ENCODE results near the gene ROPN1. TPM values are rescaled to one million over a fixed set of nuclear protein-coding genes. Genes with fewer than 3 reads are reported as not detected.
"Not testable (repeated sequence)": the region's sequence is repeated elsewhere in the genome, so short reads cannot be mapped to it uniquely, and the experiment has no call there.

ROPN1 gene
- total and polyA plus RNA-seq, 2 of the 13 experiments (the other 11 are each of a cell fraction or from before 2014, with no cell fraction given): not detected

DNA sequence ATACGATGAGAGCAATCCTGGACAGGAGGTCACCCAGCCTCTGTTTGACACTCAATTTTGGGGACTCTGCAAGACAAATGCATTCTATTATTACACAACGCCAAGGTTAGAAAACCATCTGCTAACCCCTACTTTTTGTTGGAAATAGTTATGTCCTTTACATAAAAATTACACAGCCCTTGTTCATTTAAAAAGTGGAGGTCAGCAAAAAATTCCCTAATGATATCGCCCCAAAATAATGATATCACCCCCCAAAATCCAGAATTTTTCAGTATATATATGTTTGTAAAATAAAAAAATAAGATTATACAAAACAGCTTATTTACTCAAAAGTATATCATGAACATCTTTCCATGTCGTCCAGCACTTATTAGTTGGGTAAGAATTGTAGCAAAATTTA is 11.4 kb downstream of the ROPN1 start:
- no peak for FAIRE-seq
- peaks cover 0 to 19% of the 10 kb centered on the region in 2 experiments; a peak in 1 of 5 replicates for H3K27me3 ChIP-seq (ENCODE audit: control insufficient read depth in 1 of 2, insufficient read depth in 2 of 2, low read length in 2 of 2)
- no peak overlapping the region for H3K27ac ChIP-seq (ENCODE audit: extremely low read length, insufficient read depth, low read length)
- no peak for ATAC-seq
- DNase-seq (ENCODE audit: low spot score): no peak
- peaks cover 10% of the 10 kb centered on the region; the same call in 1 of the 2 replicates for H3K4me1 ChIP-seq (ENCODE audit: insufficient read depth, low read length)
- CTCF ChIA-PET (ENCODE audit: low intra/inter-chr PET ratio, low total read pairs): no interaction called here
- in situ Hi-C loops (cut with HindIII; ENCODE audit: extremely low pct_ligation_motif_present, low pct_unique_long_range_greater_than_20kb): no loop called here
- no peaks in the 10 kb centered on the region for H3K36me3 ChIP-seq (replicated peaks in 1 of 2; ENCODE audit: control insufficient read depth in 1 of 2, insufficient read depth in 2 of 2, low read length in 2 of 2)
- H3K9ac ChIP-seq (ENCODE audit: insufficient read depth, low read depth, low read length): no peak overlapping the region
- intact Hi-C loops (cut with micrococcal nuclease; ENCODE audit: unreplicated experiment): no loop called here
- no peak overlapping the region for H3K4me2 ChIP-seq (ENCODE audit: low read depth, low read length)
- no peak overlapping the region for H2AFZ ChIP-seq (ENCODE audit: low read length)
- H4K20me1 ChIP-seq (ENCODE audit: insufficient read depth, low read length): no peaks in the 10 kb centered on the region
- 10% methylated on average over 4 of the region's 4 CpGs for WGBS (ENCODE audit: low lambda C conversion rate)
- H3K9me3 ChIP-seq (ENCODE audit: low read length): no peaks in the 10 kb centered on the region
- peak; percentile 58 for TF ChIP-seq MAFF (IDR thresholded peaks at IDR 0.05; ENCODE audit: low read depth, low read length)
- no peak for TF ChIP-seq KAT7 (CRISPR knock-in tag; IDR thresholded peaks at IDR 0.05; ENCODE audit: borderline replicate concordance)
- peak in 1 of 2 experiments; percentile 70; a peak in 3 of 4 replicates for TF ChIP-seq MAFK (conservative IDR thresholded peaks at IDR 0.05 in 1 of 2, IDR thresholded peaks at IDR 0.05 in 1 of 2; ENCODE audit: low read length in 2 of 2)
- TF ChIP-seq TBL1XR1 (IDR thresholded peaks at IDR 0.05; ENCODE audit: borderline replicate concordance, low read length, partially characterized antibody): no peak
- H3K79me2 ChIP-seq (ENCODE audit: insufficient read depth, low read length): no peaks in the 10 kb centered on the region
- H3K4me3 ChIP-seq (replicated peaks in 1 of 3; ENCODE audit: insufficient read depth in 1 of 3, low read depth in 2 of 3, low read length in 3 of 3): no peak overlapping the region
- POLR2A ChIA-PET: no interaction called here
- no TSS peak for BruUV-seq (replicated peaks)

DNA sequence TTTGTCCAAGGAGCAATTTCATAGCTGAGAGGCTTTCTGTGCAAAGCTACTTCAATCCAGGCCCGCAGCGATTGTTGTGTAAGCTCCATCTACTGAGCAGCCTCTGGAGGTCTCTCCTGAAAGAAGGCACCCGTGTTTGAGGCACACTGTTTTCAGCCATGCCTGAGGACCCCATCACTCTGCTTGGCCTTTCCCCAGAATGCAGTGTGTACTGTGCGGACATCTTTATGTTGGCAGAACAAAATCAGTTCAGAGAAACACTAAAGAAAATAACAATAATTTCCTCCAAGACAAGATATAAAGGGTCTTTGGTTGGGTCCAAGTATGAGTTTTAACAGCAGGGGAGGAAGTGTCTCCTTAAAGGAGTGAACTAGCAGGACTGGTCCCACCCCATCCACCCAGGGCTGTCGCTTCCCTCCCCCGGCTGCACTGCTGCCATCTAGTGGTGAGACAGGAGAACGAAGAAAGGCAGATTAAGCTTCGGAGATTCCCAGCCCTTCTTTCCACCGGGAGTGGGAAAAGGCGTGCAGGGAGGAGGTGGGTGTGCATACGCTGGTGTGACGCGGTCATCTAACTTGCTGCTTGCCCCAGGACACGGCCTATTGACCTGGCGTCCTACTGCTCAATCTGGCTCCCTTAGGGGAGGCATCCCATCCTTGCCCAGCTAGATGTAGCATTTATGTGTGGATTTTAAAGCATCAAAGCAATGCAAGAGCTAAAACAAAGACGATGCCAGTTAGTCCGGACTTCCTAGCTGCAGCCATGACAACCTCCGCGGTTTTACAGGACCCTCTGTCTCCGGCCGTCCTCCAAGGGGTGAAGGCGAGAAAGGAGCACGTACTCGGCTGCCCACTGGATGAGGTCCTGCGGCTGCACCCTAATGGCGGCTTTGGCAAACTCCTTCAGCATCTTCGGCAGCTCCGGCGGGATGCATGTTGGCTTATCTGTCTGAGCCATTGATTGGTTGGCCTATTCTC is 12.1 kb downstream of the ROPN1 start:
- H3K9ac ChIP-seq (ENCODE audit: insufficient read depth, low read depth, low read length); H2AFZ ChIP-seq (ENCODE audit: low read length); H3K27ac ChIP-seq (ENCODE audit: extremely low read length, insufficient read depth, low read length); in situ Hi-C loops (cut with HindIII; ENCODE audit: extremely low pct_ligation_motif_present, low pct_unique_long_range_greater_than_20kb); CTCF ChIA-PET (ENCODE audit: low intra/inter-chr PET ratio, low total read pairs); POLR2A ChIA-PET; H4K20me1 ChIP-seq (ENCODE audit: insufficient read depth, low read length); H3K4me3 ChIP-seq (replicated peaks in 1 of 3; ENCODE audit: insufficient read depth in 1 of 3, low read depth in 2 of 3, low read length in 3 of 3); BruUV-seq (replicated peaks); H3K79me2 ChIP-seq (ENCODE audit: insufficient read depth, low read length); H3K36me3 ChIP-seq (replicated peaks in 1 of 2; ENCODE audit: control insufficient read depth in 1 of 2, insufficient read depth in 2 of 2, low read length in 2 of 2); intact Hi-C loops (cut with micrococcal nuclease; ENCODE audit: unreplicated experiment); H3K9me3 ChIP-seq (ENCODE audit: low read length): not testable (repeated sequence)
- Histone ChIP-seq H3K4me2 (ENCODE audit: low read depth, low read length) (peak overlapping the region; percentile 45), H3K27me3 (ENCODE audit: control insufficient read depth in 1 of 2, insufficient read depth in 2 of 2, low read length in 2 of 2) (peaks cover 0 to 19% of the 10 kb centered on the region in 2 experiments; a peak in 1 of 5 replicates), H3K4me1 (ENCODE audit: insufficient read depth, low read length) (peaks cover 10% of the 10 kb centered on the region; the same call in 1 of the 2 replicates)
- WGBS (ENCODE audit: low lambda C conversion rate): 11% methylated on average over 20 of the region's 29 CpGs
- peak; percentile 25; the same call in 1 of the 2 replicates for TF ChIP-seq SMC3 (IDR thresholded peaks at IDR 0.05; ENCODE audit: low read length)
- TF ChIP-seq RAD21 (CRISPR knock-in tag; IDR thresholded peaks at IDR 0.05): 0 out of 2 replicates have a peak, but pooled peaks have one; percentile 30
- TF ChIP-seq, protein P1, sequence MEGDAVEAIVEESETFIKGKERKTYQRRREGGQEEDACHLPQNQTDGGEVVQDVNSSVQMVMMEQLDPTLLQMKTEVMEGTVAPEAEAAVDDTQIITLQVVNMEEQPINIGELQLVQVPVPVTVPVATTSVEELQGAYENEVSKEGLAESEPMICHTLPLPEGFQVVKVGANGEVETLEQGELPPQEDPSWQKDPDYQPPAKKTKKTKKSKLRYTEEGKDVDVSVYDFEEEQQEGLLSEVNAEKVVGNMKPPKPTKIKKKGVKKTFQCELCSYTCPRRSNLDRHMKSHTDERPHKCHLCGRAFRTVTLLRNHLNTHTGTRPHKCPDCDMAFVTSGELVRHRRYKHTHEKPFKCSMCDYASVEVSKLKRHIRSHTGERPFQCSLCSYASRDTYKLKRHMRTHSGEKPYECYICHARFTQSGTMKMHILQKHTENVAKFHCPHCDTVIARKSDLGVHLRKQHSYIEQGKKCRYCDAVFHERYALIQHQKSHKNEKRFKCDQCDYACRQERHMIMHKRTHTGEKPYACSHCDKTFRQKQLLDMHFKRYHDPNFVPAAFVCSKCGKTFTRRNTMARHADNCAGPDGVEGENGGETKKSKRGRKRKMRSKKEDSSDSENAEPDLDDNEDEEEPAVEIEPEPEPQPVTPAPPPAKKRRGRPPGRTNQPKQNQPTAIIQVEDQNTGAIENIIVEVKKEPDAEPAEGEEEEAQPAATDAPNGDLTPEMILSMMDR (CRISPR knock-in tag; IDR thresholded peaks at IDR 0.05): peak; percentile 81
- peak; percentile 68 for TF ChIP-seq STAG1 (CRISPR knock-in tag; IDR thresholded peaks at IDR 0.05)
- DNase-seq (ENCODE audit: low spot score): peak; percentile 13
- peak; percentile 82 for FAIRE-seq
- ATAC-seq: peak; percentile 93

DNA sequence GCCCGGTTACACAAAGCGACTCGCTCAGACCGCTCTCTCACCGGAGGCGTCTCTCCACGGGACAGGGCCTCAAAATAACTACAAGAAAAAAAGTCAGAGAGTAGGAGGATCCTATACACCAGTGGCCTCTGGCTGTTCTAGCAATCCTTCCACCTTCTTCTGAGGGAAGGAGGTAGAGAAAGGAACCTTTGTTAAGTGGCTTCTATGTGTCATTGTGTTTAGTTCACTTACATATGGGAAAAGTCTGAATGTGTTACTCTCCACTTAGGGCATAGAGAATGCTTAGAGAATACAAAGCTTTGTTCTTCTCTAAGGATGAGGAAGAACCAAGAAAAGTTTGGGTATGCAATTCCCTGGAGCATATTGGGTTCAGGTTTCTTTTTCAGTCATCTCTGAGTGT is 15.0 kb downstream of the ROPN1 start:
- FAIRE-seq; POLR2A ChIA-PET; H4K20me1 ChIP-seq (ENCODE audit: insufficient read depth, low read length); in situ Hi-C loops (cut with HindIII; ENCODE audit: extremely low pct_ligation_motif_present, low pct_unique_long_range_greater_than_20kb); H3K36me3 ChIP-seq (replicated peaks in 1 of 2; ENCODE audit: control insufficient read depth in 1 of 2, insufficient read depth in 2 of 2, low read length in 2 of 2); ATAC-seq; H3K79me2 ChIP-seq (ENCODE audit: insufficient read depth, low read length); H3K4me3 ChIP-seq (replicated peaks in 1 of 3; ENCODE audit: insufficient read depth in 1 of 3, low read depth in 2 of 3, low read length in 3 of 3); H3K4me2 ChIP-seq (ENCODE audit: low read depth, low read length); H3K9me3 ChIP-seq (ENCODE audit: low read length); DNase-seq (ENCODE audit: low spot score); intact Hi-C loops (cut with micrococcal nuclease; ENCODE audit: unreplicated experiment); H3K27ac ChIP-seq (ENCODE audit: extremely low read length, insufficient read depth, low read length); H3K9ac ChIP-seq (ENCODE audit: insufficient read depth, low read depth, low read length); H3K27me3 ChIP-seq (ENCODE audit: control insufficient read depth in 1 of 2, insufficient read depth in 2 of 2, low read length in 2 of 2); BruUV-seq (replicated peaks); CTCF ChIA-PET (ENCODE audit: low intra/inter-chr PET ratio, low total read pairs); H2AFZ ChIP-seq (ENCODE audit: low read length): not testable (repeated sequence)
- H3K4me1 ChIP-seq (ENCODE audit: insufficient read depth, low read length): peaks cover 10% of the 10 kb centered on the region; the same call in 1 of the 2 replicates
- 0% methylated on average over 2 of the region's 7 CpGs for WGBS (ENCODE audit: low lambda C conversion rate)

All from HepG2 (cell line).